GM18909 (cell line): ENCODE data around the gene SPTBN1.
"Not testable (repeated sequence)": the region's sequence is repeated elsewhere in the genome, so short reads cannot be mapped to it uniquely, and the experiment has no call there.

Experiments
- ATAC-seq: cut with Tn5 transposase; IDR thresholded peaks from one replicate; pipeline ENCODE4 v1.9.1; 2021; ENCODE audit warnings: mild to moderate bottlenecking; ENCODE audit not compliant: unreplicated experiment, poor library complexity

The SPTBN1 gene

GRCh38 chr2:54466870-54467269 is 10.7 kb downstream of the SPTBN1 start:
- no peak for ATAC-seq

- no peak for ATAC-seq
Observed at GRCh38 chr2:54468673-54469072, 12.5 kb downstream of the SPTBN1 start.

- no peak for ATAC-seq
Observed at GRCh38 chr2:54469484-54470053, 13.4 kb downstream of the SPTBN1 start.

GRCh38 chr2:54470266-54470938 is 14.3 kb downstream of the SPTBN1 start:
- peak; percentile 14 for ATAC-seq

GRCh38 chr2:54471221-54471711 is 15.1 kb downstream of the SPTBN1 start:
- peak; percentile 92 for ATAC-seq

- ATAC-seq = no peak
Observed at GRCh38 chr2:54473851-54474250, 17.7 kb downstream of the SPTBN1 start.

GRCh38 chr2:54475285-54475684 is 19.2 kb downstream of the SPTBN1 start:
- ATAC-seq = no peak

- no peak for ATAC-seq
Observed at GRCh38 chr2:54475919-54476318, 19.8 kb downstream of the SPTBN1 start.

GRCh38 chr2:54476852-54477251 is 20.7 kb downstream of the SPTBN1 start:
- no peak for ATAC-seq

GRCh38 chr2:54477896-54478295 is 21.8 kb downstream of the SPTBN1 start:
- ATAC-seq = no peak

- no peak for ATAC-seq
Observed at GRCh38 chr2:54478899-54479298, 22.8 kb downstream of the SPTBN1 start.

- no peak for ATAC-seq
Observed at GRCh38 chr2:54479424-54479823, 23.3 kb downstream of the SPTBN1 start.

- peak; percentile 64 for ATAC-seq
Observed at GRCh38 chr2:54480025-54480424, 23.9 kb downstream of the SPTBN1 start.

- no peak for ATAC-seq
Observed at GRCh38 chr2:54481686-54482085, 25.6 kb downstream of the SPTBN1 start.

GRCh38 chr2:54482715-54483114 is 26.6 kb downstream of the SPTBN1 start:
- no peak for ATAC-seq

GRCh38 chr2:54483426-54483825 is 27.3 kb downstream of the SPTBN1 start:
- no peak for ATAC-seq

GRCh38 chr2:54485756-54486155 is 29.6 kb downstream of the SPTBN1 start:
- not testable (repeated sequence) for ATAC-seq

GRCh38 chr2:54486766-54487165 is 30.6 kb downstream of the SPTBN1 start:
- no peak for ATAC-seq

- no peak for ATAC-seq
Observed at GRCh38 chr2:54490863-54491262, 34.7 kb downstream of the SPTBN1 start.

GRCh38 chr2:54492335-54492734 is 36.2 kb downstream of the SPTBN1 start:
- ATAC-seq = no peak

- no peak for ATAC-seq
Observed at GRCh38 chr2:54494087-54494486, 38.0 kb downstream of the SPTBN1 start.

- ATAC-seq = no peak
Observed at GRCh38 chr2:54496920-54497319, 40.8 kb downstream of the SPTBN1 start.
